ENCODE measurements around the gene ACR.

The ACR gene

DNA sequence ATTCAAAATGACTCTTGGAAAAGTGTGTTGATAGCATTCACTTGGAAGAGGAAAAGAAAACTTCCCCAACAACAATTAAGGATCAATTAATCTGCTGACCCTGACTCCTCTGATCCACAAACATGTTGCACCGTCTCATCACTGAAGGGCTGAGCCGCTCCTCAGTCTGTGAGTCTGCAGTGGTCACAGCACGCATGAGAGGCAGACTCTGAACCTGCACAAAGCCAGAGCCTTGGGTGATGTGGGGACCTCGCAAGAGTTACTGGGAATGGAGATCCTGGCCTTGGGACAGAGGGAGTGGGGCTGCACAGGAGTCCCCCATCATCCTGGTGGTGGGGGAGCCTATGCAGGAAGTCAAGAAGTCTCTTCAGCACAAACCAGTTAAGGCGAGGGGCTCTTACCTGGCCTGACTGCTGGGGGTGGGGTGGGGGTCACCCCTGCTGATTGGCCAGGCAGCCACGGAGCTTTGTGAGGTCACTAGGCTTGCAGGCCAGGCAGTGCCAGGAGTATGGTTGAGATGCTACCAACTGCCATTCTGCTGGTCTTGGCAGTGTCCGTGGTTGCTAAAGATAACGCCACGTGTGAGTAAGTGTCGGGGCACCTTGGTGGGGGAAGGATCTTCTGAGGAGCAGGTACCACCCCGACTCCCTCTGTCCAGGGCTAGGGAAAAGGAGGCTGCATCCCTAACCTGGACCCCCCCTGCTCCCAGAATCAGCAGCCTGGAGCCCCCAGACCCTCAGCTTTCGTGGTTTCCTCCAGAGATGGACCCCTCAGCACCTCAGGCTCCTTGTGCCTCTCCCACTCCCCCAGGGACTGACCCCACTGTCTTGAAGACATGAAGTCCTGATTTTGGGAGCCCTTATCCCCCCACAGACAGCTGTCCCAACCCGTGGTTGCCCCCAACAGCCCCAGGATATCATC, at the start of gene ACR:
Gene ACR (plus strand): TSS at position 477 of the 921 bp plus-strand sequence. CDS start 32 bp downstream, at position 509.
- DNase-seq (ENCODE audit: low spot score): no peak

DNA sequence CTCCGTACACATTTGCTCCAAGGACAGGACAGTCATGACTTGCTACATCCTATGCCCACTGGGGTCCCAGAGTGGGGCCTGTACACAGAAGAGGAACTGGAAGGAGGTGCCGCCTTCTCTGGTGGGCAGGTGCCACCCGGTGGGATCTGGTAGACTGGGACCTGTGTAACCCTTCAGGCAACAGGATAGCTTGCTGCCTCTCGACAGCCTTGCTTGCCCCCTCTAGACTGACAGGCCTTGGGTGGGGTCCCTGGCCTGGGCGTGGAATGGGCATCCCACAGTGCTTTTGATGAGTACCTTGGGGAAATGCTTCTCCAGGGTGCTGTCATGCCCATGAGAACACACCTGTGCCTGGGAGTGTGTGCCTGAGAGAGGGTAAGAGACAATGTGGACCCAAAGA, 49.6 kb upstream of the ACR start:
- DNase-seq (ENCODE audit: low spot score): no peak

DNA sequence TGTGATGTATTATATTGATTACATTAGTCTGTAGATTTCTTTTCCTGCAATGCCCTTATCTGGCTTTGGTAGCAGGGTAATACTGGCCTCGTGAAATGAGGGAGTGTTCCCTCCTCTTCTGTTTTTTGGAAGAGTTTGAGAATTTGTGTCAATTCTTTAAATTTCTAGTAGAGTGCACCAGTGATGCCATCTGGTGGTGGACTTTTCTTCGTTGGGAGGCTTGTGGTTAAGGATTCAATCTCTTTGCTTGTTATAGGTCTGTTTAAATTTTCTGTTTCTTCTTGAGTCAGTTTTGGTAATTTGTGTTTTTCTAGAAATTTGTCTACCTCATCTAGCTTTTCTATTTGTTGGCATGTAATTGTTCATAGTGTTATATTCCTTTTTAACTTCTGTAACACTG, 46.5 kb upstream of the ACR start:
- no peak for DNase-seq (ENCODE audit: low spot score)

DNA sequence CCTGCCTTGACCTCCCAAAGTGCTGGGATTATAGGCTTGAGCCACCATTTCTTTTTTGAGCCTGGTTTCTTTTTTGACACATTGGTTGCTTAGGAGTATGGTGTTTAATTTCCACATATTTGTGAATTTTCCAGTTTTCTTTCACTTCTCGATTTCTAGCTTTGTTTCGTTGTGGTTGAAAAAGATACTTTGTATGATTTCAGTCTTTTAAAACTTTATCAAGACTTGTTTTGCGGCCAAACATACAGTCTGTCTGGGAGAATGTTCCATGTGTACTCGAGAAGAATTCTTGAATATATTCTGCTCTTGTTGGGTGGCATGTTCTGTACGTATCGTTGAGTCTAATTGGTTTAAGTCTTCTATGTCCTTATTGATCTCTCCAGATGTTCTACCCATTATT, 44.5 kb upstream of the ACR start:
- no peak for DNase-seq (ENCODE audit: low spot score)

DNA sequence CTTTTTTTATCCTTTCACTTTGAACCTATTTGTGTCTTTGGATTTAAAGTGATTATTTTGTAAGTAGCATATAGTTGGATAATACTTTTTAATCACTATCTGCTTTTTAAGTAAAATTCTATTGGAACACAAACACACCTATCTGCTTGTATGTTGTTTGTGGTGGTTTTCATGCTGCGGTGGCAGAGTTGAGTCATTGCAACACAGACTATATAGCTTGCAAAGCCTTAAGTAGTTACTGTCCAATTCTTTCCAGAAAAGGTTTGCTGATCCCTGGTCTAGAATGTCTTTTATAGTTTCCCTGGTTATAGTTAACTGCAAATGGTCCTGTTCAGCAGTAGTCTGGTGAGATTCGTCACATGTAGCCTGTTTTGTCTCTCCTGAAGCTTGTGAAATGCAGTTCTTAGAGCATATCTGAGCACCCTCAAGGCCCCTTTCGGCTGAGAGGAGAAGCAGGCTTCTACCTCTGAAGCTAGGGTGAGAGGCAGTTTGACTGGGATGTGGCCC, 43.9 kb upstream of the ACR start:
- DNase-seq (ENCODE audit: low spot score): no peak

DNA sequence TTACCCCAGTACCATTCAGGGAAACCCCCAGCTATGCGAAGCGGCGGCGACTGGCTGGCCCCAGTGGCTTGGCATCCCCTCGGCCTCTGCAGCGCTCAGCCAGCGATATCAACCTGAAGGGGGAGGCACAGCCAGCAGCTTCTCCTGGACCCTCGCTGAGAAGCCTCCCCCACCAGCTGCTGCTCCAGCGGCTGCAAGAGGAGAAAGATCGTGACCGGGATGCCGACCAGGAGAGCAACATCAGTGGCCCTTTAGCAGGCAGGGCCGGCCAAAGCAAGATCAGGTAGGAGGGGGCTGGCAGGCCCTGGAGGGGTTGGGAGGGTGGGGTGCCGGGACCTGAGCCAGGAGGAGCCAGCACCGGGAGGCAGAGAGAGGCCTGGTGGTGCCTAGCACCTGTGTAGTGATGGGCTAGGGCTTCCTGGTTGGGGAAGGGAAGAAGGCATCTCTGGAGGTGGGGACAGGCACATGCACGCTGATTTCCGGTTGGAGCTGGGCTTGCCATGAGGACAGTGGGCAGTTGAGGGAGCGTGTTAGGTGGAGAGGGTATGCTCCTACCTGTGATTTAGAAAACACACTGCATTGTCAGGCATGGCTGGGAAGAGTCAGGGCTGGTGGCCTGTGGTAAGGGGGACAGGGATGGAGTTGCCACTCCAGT, 43.1 kb upstream of the ACR start:
- DNase-seq (ENCODE audit: low spot score): no peak

DNA sequence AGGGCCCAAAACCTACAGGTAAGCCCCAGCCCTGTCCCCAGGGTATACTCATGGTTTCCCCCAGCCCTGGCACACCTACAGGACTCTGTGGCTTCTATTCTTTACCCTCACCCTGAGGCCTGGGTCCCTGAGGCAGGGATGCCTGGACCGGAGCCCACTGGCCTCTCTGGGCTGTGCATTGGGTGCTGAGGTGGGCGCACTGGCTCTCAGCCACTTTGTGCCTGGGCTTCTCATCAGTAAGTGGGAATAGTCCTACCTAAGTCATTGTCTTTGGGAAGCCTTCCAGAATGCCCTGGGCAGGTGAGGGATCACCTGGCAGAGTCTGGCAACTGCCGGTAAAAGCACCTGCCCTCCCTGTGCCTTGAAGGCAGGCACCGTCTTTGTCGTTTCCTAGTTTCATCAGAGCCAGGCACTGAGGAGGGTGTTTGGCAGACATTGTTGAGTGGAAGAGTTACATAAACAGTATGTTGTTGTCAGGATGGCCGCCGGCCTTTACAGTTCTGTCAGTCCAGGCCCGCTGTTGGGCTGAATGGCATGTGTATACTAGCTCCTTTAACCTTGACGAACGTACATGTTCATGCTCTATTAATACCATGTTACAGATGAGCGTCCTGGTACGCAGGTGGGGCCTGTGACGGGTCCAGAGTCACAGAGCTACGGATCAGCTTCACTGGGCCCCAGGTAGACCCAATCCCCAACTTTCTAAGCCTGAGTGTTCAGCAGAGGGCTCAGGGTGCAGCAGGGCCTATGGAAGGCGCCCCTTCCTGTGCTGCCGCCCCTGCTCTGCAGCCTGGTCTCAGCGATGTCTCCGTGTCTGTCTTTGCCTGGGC, 42.4 kb upstream of the ACR start:
- DNase-seq (ENCODE audit: low spot score): no peak

DNA sequence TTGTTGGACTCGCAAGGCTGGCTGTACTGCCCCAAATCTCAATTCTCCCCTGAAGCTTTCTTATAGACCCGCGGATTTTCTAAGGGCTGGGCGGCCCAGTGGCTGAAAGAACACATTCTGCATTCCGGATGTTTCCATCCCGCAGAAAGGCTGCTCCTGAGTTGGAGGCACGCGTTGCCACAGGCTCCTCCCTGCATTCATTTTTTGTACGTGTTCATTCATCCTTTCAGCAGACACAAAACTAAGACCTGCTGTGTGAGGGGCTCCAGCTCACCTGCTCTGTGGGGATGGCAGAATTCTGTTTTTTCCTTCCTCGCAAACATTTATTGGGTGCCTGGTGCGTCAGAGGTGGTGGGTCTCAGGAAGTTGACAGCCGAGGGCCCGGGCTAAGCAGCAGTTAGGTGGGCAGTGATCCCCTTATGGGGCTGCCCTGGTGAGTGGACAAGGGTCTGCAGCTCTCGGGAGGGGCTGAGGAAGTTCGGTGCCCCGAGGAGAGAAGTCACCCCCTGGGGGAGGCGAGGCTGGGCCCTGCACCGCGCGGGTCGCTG, 41.7 kb upstream of the ACR start:
- no peak for DNase-seq (ENCODE audit: low spot score)

DNA sequence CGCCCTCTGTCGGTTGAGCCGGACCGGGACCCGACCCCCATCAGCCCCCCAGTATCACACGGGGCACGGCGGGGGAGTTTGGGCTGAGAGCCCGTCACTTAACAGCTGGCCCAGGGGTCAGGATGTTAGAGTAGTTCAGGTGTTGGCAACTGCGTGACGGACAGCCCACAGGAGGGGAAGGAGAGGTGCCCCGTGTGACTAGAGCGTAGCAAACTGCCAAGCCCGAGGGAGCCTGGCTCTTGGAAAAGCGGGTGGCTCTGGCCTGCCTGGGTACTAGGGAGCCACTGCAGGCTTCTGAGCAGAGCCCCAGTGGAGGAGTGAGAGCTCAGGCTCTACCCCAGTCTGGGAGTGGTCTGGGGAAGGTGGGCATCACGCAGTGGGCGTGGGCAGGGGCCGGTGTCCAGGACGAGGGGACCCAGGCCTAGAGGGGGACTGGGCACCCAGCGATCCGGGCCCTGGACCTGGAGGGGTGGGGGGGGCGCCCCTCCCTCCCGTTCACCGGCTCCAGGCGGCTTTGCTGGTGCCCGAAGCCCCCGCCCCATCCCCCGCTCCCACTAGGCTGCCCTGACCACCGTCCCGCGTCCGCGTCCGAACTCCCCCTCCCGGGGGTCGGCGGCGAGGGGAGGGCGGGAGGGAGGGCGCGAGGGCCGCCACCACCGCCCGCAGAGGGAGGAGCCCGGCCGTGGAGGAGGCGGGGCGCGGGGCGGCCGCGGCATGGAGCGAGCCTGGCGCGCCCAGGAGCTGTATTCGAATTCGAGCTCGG, 41.0 kb upstream of the ACR start:
- DNase-seq (ENCODE audit: low spot score): no peak

DNA sequence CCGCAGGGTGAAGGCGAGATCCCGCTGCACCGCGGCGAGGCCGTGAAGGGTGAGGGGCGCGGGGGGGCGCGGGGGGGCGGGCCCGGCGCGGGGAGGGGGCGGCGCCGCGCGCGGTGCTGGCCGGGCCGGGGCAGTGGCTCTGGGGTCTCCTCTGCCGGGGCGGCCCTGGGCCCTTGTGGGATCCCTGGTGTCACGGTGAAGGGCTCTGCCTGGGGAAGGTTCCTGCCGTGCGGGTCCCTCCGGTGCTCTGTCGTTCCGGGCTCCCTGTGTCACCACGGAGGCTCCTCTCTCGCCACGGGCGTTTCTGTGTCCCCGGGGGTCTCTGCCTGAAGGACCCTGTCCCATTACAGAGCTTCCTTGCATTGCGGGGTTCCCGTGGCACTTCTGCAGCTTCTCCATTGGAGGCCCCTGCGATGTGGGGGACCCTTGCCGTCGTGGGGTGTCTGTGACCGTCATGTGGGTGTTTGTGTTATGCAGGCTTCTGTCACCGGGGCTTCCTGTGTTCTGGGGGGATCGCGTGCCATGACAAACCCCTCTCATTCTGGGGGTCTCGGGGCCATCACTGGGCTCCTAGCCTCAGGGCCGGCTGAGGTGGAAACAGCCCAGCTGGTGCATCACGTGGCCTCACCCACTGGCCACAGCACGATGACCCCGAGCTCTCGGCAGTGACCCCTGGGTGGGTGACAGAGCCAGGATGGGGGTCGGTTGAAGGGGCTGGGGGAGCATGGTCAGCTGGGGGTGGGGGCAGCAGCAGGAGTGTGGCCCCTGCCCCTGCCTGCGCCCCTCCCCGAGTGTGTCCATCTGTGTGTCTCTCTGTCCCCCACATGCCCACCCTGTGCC, 40.1 kb upstream of the ACR start:
- no peak for DNase-seq (ENCODE audit: low spot score)

DNA sequence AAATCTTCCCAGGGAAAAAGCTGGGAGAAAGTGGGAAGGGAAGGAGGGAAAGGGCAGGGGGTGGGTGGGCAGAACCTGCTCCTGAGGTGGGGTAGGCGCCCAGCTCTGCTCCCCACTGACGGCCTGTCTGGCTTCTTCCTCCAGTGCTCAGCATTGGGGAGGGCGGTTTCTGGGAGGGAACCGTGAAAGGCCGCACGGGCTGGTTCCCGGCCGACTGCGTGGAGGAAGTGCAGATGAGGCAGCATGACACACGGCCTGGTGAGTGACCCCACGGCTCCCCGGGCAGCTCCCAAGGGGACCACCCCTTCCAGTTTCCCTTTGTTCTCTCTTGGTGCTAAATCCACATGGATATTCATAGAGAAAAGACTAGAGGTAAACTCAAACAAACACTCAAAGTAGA, 39.5 kb upstream of the ACR start:
- no peak for DNase-seq (ENCODE audit: low spot score)

DNA sequence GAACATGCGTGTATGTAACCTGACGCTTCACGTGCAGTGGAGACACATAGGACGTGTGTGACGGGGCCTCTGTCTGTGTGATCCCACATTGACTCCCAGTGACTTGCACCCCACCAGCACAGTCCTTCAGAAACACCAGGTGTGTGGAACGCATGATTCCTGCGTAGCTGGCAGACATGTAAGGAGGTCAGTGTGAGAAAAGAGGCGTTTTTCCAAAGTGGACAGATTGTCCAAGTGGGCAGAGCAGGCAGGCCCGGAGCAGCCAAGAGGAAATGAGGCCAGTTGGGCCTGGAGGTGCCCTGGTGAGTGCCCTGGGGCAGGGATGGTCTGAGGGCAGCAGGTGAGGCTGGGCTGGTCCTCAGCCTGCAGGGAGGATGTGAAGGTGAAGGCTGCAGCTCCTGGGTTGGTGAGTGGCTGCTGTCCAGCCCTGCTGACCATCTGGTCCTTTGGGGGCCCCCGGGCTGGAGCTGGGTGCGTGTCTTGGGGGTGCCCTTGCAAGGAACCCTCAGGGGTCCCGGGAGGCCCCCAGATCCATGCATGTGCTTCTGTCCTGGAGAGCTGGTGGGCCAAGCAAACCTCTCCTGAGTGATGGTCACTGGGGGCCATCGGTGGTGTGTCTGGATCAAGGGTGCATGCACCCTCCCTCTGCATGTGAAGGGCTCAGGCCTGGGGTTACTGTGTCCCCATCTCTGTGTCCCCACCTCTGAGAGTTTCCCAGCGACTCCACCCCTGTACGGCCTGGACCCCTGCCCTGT, 38.8 kb upstream of the ACR start:
- no peak for DNase-seq (ENCODE audit: low spot score)

DNA sequence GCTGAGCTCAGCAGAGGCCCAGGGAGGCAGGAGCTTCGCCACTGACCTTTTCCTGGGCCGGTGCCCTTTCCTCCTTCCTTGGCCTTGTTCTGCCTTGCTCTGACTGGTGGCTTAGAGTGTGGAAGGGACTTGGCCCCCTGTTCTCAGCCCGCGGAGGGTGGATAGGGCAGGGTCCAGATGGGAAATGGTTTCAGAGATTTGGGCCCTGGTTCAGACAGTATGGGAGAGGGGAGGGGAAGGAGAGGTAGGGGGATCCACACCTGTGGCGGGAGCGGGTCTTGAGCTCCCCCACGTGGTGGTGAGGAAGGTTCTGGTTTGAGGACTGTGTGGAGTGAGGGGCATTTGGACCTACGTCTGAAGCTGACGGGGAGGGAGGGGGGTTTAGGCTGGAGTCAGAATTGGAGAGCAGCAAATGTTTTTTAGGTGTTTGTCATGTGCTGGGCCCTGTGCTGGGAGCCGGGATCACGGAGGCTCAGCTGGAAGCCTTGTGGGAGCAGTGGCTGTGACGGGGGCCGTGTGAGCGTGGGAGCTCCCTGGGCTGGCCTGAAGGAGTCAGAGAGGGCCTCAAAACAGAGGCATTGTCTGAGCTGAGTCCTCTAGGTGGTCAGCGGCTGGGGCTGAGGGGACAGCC, 38.1 kb upstream of the ACR start:
- DNase-seq (ENCODE audit: low spot score): no peak

DNA sequence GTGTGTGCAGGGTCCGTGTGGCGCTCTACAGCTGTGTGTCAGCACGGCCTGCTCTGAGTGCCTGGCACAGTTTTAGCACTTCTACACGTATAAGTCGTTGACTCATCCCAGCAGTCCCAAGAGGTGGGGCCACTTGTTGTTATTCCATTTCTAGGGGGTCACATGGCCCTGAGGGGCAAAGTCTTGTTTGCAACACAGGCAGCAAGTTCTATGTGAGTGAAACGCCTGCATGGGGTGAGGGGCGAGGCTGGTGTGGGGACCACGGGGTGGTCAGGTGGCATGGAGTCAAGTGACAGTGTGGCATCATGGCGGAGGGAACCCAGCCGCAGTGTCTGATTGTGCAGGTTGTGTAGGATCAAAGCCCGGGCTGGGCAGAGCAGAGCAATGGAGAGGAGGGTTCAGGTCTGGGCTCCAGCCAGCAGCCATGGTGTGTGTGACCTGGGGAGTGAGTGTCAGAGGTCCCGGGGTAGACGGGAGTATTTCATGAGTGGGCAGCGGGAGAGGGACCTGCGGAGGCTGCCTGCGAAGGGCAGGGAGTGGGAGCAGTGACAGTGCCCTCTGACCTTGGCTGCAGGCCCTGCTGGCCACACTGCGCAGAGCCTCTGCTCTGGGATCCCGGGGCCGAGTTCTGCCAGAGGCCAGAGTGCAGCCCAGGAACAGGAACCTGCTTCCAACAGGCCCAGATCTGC, 37.5 kb upstream of the ACR start:
- no peak for DNase-seq (ENCODE audit: low spot score)

DNA sequence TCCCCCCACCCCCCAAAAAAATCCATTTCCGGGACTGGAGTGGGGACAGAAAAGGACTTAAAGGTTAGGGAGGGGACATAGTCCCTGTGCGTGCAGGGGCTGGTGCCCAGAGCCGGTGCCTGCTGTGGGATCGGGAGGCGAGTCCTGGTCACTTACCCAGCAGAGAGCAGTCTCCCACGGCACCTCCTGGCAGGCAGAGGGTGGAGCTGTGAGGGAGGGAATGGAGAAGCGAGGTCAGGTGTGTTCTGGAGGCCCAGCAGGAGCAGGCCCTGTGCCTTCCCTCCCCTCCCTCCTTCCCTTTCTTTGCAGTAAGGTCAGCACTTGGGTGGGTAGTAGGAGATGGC, 37.0 kb upstream of the ACR start:
- DNase-seq (ENCODE audit: low spot score): no peak

DNA sequence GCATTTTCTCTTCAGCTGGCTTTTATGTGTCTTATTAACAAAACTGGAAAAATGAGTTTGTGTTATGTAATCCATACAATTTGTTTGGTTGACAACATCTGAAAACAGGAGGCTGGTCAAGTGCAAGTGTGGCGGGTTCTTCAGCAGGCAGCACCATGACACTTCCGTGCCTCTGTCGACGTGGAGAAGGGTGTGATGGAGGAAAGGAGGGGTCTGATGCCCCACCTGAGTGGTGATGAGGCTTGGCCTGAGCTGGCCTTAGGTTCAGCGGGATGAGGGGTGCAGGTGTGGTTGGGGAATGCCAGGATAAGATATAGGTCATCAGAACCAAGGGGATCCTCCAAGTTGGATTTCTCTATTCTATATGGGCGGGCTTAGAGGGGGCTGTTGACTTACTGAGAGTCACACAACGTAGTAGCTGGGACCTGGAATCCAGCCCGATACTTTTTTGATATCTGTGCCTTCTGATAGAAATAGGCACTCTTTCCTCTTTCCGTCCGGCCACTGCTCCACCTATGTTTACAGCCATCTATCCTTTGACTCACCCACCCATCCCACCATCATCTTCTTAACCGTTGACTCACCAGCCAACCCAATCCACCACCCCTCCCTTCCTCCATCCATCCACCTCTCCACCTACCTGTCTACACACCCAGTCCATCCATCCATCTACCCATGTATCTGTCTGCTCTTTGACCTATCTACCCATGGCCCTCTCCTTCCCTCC, 36.4 kb upstream of the ACR start:
- no peak for DNase-seq (ENCODE audit: low spot score)

DNA sequence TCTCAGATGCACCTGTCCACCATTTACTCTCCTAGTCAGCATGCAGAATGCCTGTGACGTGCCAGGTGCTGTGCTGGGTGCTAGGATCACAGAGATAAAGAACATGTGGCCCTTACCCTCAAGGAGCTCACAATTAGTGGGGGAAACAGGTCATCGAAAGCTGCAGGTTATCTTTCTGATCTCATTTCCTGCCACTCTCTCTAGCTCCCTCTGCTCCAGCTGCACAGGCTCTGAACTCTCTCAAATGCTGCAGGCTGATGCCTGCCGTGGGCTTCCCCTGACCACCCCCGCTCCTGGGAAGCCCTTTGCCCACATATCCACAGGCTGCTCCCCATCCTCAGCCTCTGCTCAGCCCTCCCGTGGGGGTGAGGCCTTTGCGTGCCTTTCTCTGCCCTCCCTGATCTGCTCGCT, 35.7 kb upstream of the ACR start:
- no peak for DNase-seq (ENCODE audit: low spot score)
